DMS153 (cell line): ENCODE data around the gene CACNA2D3.

Source experiments
- DNase-seq: peaks from one replicate; lab custom pipeline; 2025; lab: John Stamatoyannopoulos, UW

The CACNA2D3 gene

DNA sequence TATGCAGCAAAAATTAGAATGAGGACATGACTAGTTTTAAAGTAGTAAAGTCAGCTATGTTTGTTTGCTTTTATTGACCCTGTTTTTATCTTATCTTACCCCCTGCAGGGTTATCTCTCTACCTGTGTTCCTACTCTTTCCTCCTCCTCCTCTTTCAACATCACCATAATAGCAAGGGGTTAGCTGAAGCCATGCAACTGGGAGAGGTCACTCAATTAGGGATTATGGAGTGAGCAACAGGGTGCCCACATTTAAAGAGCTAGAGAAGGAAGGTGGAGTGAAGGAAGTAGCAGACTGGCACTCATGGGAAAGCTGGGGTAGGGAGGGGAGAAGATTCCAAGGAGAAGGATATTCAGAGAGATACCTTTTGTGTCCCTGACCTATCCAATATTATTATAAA lies 679.6 kb downstream of the CACNA2D3 start:
- no peak for DNase-seq

DNA sequence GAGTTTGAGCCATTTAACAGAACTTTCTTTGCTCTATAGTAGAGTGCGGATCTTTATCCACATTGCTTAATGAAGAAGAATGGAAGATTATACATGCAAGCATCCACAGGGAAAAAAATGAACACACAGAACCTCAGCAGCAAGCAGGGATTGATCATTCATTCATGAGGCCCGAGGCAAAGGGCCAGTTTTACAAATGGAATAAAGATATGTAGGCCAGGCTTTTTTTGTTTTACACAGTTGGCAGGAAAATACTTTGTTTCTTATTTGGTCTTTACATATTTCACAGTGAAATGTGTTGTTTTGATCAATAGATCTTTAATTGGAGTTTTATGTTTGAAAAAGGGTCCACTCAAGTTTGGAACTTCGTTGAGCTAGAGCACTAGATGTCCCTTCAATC lies 688.0 kb downstream of the CACNA2D3 start:
- no peak for DNase-seq

- DNase-seq = no peak
These were observed 691.9 kb downstream of the CACNA2D3 start for GRCh38 chr3:54814224-54814623.

DNA sequence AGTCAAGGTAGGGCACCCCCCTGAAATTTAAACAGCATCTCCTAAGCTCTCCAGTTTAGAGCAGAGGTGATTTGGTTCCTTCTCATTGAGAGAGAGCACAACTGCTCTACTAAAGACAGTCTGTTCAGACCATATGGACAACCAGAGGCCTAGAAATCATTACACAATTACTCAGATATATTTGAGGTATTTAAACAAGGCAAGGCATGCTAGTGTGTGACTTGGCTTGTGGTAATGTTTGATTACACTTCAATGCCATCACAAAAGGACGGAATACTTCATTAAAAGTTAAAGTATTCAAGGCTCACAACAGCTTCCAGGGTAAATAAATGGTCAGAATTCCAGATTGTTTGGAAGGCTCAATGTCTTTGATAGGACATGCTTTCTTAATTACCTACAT lies 695.3 kb downstream of the CACNA2D3 start:
- no peak for DNase-seq

DNA sequence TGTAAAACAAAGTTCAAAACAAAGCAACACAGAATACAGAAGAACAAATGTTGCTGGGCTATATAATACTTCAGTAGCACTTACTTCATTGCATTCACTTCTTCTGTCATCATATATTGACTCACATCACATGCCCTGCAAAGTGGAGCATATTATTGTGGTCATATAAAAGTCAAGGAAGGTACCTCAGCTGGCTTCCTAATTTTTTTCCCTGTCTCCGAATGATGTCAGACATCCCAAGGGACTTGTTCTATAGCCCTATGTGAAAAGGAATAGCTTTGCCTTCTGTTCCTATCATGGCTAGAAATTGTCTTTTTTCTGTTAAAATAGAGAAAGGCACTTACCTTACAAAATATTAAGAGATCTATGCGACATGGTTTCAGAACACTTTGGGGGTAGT lies 696.1 kb downstream of the CACNA2D3 start:
- DNase-seq = no peak

DNA sequence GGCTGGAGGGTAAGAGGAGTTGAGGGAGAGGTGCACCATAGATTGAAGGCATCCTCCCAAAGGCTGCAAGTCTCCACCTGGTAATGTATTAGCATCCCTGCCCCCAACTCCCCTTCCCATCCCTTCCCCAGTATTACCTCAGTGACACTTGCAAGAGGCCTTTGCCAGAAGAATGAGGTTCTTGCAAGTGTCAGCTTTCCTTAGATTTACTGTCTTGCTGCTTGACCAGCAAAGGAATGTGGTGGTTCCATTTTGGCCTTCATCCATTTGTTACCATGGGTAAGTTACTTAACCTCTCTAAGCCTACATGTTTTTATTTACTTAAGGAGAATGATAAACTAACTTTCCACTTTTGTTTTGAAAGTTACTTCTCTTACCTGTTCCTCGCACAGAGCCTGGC lies 696.6 kb downstream of the CACNA2D3 start:
- DNase-seq = no peak

- no peak for DNase-seq
These were observed 697.6 kb downstream of the CACNA2D3 start for GRCh38 chr3:54819946-54820345.

- DNase-seq = peak; percentile 19
These were observed 699.9 kb downstream of the CACNA2D3 start for GRCh38 chr3:54822206-54822605.

DNA sequence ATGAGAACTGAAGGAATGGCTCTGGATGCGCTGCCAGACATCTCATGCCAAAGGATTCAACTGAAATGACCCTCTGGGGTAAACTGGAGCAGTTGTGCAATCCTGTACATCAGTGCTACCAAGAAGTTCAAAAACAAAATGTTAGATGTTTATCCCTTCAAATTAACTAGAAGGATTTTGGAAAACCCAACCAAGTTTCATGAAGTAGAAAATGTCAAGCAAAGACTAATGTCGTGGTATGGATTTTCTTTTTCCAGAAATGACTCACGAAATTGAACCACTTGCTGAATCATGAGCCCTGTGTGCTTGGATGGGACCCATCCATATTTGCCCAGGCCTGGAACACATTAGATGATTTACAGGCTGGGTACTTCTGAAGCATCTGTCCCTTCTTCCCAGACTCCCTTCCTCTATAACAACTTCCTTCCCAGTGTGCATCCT lies 703.9 kb downstream of the CACNA2D3 start:
- no peak for DNase-seq

DNA sequence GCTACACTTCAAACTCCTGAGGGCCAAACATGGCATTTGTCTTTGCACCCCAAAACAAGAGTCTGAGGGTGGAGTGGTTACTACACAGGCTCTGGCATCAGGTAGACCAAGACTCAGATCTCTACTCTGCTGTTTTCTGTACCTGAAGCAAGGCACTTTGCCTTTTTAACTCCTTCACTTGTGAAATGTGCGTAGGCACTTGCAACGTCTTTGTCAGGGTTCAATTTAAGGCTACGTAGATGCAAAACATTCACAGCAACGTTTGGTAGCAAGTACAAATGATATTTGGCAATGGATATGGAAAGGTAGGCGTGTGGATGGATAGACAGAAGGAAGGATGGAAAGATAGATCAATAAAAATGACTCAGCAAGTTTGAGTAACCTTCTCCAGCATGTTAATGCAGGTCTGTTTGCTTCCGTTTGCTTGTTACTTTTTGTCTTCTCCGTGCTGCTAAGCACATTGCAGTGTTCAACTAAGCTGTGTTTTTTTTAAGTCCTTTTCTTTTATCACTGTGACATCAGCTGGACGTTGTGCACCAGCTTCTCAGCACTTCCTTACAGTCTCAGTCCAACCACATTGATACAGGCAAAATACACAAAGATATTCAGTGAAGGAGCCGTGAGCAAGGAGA lies 704.8 kb downstream of the CACNA2D3 start:
- DNase-seq = no peak

GRCh38 chr3:54827776-54828175 lies 705.4 kb downstream of the CACNA2D3 start:
- no peak for DNase-seq

- DNase-seq = no peak
These were observed 708.3 kb downstream of the CACNA2D3 start for GRCh38 chr3:54830658-54831057.

- DNase-seq = no peak
These were observed 708.8 kb downstream of the CACNA2D3 start for GRCh38 chr3:54831112-54831511.

GRCh38 chr3:54832876-54833275 lies 710.5 kb downstream of the CACNA2D3 start:
- DNase-seq = no peak

- DNase-seq = no peak
These were observed 713.3 kb downstream of the CACNA2D3 start for GRCh38 chr3:54835701-54836100.

DNA sequence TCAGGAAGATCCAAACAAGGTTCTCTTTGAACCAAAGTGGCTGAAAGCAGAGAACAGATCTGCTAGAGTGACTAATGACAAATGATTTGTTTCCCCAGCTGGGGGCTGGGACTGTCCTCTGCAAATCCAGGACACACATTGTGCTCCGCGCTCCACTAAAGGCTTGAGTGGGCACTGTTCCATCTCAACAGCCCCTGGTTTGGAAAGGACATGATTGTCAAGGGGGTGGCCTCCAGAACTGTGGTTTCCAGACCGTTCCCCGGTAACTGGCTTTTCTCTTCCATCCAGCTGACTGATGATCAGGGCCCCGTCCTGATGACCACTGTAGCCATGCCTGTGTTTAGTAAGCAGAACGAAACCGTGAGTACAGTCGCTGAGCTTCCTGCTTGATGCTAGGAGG lies 714.5 kb downstream of the CACNA2D3 start:
- DNase-seq = no peak

- no peak for DNase-seq
These were observed 715.6 kb downstream of the CACNA2D3 start for GRCh38 chr3:54837964-54838363.

GRCh38 chr3:54841471-54841870 lies 719.1 kb downstream of the CACNA2D3 start:
- no peak for DNase-seq

GRCh38 chr3:54843352-54843751 lies 721.0 kb downstream of the CACNA2D3 start:
- no peak for DNase-seq

- no peak for DNase-seq
These were observed 721.9 kb downstream of the CACNA2D3 start for GRCh38 chr3:54844211-54844610.

DNA sequence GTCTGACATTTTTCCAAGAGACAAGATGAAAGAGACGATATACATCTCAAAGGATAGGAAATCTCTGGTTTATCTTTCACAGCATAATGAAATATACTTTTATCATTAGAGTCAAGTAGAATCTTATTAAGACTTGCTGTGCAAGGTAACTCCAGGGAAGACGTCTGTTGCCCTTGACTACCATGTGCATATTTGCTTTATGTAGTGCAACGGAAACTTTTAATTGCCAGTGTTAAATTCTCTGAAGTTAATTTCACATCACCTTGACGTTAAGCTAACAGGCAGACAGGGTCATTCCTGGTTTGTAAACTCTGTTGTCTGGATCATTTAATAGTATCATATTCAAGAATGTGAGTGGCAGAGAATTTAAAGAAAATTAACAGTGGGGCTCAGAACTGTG lies 722.7 kb downstream of the CACNA2D3 start:
- DNase-seq = no peak

GRCh38 chr3:54845551-54845950 lies 723.2 kb downstream of the CACNA2D3 start:
- DNase-seq = no peak

- no peak for DNase-seq
These were observed 723.8 kb downstream of the CACNA2D3 start for GRCh38 chr3:54846119-54846518.

- DNase-seq = no peak
These were observed 725.0 kb downstream of the CACNA2D3 start for GRCh38 chr3:54847361-54847760.

GRCh38 chr3:54849360-54849759 lies 727.0 kb downstream of the CACNA2D3 start:
- DNase-seq = no peak
